GM19397 (cell line): ENCODE measurements around the gene NKRF.

ENCODE experiments used
- ATAC-seq: cut with Tn5 transposase; IDR thresholded peaks from one replicate; pipeline ENCODE4 v1.9.1; 2021; ENCODE audit warnings: mild to moderate bottlenecking, moderate library complexity; ENCODE audit not compliant: unreplicated experiment

The NKRF gene

DNA sequence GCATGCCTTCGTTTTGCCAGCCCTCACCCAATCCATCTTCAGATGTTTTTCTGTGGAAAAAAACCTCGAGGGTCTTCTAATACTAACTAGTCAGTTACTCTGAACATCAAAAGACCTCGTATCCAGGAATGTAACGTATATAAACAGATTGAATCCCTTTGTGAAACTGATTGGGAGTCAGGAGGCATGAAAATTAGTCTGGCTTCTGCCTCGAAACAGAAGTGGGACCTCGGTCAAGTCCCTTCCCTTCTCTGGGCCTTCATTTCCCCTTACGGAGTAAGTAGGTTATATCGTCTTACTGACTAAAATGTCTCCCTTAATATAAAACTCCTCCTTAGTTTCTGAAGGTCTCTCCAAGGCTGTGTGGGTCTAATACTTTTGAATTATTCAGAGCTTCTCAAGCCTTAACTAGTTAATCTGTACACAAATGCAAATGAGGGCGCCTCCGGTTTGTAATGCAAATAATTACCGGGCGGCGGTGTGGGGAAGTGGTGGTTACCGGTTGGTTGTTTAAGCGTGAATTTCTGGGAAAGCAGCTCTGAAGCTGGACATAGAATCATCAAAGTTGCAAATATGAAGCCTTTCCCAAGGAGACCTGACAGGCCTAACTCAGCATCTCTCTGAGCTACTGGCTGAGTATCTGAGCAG is 11.4 kb upstream of the NKRF start:
- no peak for ATAC-seq

DNA sequence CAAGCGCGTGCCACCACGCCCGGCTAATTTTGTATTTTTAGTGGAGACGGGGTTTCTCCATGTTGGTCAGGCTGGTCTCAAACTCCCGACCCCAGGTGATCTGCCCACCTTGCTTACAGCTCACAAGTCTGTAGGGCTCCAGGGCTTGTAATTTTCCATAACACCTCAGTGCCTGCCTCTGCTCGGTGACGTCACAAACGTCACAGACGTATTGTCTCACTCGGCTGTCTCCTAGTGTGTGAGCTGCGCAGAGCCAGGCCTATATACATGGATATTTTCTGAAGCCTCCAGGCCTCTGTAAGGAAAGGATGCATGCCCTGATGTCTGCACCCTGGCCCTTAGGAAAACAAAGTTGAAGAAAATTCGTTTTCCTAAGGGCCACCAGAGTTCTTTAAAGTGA is 8.6 kb upstream of the NKRF start:
- ATAC-seq = no peak

DNA sequence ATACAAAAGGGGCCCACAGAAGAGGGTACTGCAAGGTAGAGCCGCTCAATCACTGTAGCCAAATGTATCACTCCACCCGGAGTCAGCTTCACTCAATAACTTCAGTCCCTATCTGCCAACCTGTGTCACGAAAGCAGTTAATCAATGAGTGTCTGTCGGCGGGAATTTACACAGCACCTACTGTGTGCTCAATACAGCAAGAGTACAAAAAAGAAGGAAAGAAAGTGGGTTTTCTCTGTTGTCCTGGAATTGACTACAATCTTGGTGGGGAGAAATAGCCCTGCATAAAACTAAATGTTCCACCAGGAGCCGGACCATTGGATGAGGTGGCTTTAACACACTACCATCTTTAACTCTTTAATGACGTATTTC is 780 bp upstream of the NKRF start:
- ATAC-seq = no peak

DNA sequence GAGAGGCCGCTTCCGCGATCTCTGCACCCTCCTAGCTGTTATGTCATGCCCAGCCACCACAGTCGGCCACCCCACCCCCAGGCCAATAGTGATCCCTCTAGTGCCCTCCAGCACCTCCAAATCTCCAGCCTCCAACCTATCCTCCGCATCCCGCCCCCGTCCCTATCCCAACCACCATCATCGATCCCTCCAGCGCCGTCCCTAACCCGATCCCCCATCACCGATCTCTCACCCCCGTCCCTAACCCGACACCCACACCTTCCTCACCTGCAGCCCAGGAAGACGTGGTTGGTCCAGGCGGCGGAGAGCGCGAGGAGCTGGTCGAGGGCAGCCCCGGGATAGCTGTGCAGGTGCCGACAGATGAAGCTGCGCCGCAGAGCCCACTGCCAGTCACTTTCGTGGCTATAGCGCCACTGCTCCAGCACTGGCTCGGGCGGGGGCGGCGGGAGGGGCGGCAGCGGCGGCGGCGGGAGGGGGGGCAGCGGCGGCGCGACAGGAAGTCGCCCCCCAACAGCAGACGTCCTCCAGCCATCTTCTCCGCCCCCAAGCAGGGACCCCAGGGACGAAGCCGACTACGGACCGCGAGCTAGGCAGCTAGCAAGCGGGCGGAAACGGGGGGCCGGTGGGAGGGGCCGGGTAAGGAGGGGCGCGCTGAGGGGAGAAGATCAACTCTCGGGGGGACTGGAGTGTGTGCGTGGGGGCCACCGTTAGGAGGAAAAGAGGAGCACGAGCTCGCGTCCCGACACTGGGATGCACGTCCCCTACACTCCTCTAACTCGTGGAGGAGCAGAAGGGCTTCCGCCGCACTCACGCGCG is 552 bp downstream of the NKRF start:
- ATAC-seq = peak; percentile 44

DNA sequence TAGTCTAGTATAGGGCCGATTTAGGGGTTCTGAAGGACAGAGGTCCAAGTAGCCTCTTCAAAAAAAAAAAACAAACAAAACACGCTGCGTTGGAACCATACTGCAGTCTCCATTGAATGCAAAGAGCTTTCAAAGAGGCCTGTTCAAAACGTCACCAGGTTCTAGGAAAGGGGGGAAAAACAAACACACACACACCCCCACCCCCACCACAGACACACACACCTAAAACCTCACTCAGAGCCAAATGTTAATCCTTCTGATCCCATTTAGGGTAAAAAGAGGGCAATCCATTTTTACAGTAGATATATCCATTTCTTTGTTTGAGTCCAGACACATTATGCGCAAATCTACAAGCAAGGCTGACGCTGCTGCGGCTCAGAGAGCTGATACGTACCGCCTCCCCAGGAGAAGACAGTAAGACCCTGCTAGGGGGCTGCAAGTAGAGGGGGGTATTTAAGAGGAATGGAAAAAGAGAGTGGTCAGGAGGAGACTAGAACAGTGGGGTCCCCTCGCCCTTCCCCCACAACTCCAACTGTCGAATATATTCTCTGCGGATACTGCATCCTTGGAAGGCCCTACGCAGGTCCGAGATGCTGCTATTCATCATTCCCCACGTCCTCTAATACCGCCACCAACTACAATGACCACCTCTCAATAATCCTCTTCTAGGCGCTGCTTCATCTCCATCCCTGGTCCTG is 1.3 kb downstream of the NKRF start:
- ATAC-seq = no peak

DNA sequence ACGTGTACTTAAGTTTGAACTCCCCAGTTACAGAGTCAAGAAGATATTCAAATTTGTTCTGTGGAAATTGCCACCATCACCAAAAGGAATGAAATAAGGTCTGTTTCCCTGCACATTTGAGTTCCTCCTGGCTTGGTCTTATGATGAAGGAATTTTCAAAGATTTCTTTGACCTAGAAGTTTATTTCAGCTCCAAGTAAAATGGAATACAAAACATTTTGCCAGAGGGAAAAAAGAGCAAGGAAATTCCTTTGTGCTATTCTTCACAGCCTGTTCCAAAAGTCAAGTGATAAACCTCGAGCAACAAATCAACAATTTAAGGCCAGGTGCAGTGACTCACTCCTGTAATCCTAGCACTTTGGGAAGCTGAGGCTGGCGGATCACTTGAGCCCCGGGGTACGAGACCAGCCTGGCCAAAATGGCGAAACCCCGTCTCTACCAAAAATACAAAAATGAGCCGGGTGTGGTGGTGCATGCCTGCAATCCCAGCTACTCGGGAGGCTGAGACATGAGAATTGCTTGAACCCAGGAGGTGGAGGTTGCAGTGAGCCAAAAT is 3.4 kb downstream of the NKRF start:
- no peak for ATAC-seq

DNA sequence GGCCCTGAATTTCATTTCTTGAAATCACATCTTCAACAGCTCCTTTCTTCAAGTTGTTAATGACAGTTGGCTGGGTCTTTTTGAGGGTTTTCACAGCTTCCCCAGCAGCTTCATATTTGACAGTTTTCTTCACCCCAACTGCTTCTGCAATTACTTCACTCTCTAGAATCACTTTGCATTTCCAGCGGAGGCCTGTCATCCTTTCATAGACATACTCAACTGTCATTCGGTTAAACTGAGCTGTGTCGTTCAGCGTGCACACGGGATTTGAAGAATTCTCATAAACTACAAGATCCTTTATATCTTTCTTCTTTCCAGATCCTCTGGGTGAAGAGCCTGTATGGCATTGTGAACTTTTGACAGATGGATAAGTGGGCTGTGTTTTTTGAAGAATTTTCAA is 16.4 kb downstream of the NKRF start:
- ATAC-seq = no peak

DNA sequence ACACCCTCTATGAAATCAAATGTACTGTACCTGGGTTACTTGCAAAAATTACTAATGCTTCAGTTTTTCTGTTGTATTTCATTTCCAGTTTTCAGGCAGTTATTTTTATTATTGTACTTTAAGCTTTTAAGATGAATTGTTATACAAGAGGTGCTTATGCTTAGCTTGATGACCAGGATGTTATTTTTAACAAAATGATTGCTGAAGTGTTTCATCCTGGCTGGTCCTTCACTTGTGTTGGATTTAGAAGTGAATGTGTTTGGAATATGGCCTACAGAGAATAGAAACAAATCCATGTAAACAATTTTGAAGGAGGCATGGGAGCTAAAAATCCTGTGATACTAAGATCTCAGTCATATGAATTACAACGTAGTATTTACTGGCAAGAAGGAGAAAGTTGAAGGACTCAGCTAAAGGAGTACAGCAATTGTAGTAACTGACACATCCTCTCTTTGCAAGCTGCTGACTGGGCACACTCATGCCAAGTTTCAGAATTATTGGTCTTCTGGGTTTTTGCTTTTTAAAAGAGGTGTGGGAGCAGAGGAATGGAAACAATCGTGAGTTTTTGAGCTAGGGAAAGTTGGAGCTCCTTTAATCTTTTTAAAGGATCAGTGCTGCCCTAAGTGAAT is 22.7 kb downstream of the NKRF start:
- no peak for ATAC-seq

DNA sequence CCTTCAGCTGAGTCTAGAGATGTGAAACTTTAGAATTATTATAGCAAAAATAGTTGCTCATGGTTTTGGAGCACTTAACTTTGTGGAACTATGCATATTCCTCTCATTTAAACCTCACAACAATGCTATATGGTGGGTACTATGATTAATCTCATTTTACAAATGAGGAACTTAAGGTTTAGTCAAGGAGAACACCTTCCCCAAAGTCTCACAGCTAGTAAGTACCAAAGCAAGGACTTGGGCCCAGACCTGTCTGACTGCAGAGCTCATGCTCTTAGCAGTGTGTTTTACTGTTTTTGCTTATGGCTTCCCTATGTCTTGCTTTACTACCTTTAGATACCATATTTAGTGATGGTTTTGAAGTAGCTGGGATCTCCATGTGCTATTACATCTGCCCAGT is 26.8 kb downstream of the NKRF start:
- ATAC-seq = no peak

DNA sequence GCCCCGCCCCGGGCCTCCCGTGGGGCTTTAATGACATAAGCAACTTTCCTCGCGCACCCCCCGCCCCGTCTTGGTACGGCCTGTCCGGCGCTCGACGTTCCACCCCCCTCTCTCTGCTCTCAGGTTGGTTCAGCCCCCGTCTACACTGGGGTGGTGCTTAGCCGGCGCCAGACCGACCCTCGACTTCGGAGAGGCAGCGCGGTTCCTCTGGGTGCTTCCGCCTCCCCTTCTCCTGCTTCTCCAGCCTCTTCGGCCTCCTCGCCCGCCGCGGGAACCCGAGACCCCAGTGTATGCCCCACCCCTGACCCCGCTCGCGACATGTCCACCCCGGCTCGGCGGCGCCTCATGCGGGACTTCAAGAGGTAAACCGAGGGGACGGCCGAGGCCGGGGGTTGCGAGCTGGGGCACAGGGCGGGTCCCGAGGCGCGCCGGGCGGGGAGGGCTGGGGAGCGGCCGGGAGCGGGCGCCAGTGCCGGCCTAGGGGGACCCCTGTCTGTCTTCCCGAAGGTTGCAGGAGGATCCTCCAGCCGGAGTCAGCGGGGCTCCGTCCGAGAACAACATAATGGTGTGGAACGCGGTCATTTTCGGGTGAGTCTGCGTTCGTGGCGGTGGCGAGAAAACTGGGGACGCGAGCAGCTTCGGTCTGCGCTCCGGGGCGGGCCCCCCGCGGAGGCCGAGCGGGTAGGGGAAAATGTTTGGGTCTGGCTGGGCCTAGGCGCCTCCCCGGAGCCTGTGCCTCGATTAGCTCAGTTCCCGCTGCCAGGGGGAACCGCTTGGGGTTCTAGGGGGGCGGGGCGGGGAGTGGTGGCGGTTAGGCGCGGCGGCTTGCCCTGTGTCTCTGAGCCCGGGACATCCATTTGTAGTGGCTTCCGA is 31.6 kb downstream of the NKRF start, which contains the start of gene UBE2A:
TSS of gene UBE2A (plus strand) at position 170 of the 873 bp plus-strand sequence. CDS start at position 319, 149 bp downstream.
- peak; percentile 85 for ATAC-seq

DNA sequence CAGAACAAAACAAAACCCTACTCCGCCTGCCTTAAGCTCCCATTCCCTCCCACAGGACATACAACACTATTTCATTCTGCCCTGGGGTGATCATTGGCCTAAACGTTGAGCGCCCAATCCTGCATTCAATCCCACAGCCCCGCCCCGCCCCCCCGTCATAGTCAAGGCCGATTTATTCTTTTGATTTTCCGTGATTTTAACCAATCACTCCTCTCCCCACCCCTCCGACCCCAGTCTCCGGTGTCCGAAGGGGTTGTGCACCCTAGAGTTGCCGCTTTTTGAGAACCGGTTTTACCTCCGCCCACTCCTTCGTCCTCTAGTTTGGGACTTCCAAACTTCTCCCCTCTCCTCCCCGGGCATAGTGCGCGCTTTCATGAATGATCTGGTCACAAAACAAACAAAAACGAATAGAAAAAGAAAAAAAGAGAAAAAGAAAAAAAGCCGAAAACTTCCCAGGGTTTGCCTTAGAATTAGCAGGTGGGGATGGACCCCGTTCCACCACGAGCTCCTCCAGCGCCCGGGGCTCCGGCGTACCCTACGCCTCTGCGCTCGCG is 32.3 kb downstream of the NKRF start:
- ATAC-seq = peak; percentile 7

DNA sequence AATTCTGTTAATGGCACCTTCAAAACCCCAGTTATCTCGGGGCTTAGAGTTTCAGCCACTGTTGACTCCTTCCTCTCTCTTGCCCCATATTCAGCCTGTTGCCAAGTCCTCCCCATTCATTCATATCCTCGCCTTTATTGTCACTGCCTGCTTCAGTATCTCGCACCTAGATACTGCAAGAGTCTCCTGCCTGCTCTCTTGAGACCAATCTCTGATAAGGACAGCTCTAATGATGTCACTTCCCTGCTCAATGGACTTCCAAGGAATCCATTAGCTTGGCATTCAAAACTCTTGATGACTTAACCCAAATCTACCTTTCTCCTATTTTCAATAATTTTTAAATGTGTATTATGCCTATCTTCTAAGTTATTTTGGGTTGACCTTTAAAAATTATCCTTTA is 33.0 kb downstream of the NKRF start:
- ATAC-seq = no peak

DNA sequence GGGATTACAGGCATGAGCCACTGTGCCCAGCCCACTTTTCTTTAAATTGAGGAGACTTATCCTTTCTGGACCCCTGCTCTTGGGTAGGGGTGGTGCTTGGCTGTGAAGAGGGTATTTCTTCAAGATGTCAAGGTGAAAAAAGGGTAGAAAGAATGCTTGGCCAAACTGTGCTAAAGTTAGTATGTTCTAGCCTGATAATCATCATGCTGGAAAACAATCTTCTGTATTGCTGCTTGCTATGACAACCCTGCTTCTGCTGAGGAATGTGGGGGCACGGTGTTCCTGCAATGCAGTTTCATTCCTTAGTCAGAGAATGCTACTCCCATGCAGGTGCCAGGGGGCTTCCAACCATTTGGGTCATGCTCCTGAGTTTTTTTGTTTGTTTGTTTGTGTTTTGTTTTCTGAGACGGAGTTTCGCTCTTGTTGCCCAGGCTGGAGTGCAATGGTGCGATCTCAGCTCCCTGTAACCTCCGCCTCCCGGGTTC is 35.8 kb downstream of the NKRF start:
- no peak for ATAC-seq

DNA sequence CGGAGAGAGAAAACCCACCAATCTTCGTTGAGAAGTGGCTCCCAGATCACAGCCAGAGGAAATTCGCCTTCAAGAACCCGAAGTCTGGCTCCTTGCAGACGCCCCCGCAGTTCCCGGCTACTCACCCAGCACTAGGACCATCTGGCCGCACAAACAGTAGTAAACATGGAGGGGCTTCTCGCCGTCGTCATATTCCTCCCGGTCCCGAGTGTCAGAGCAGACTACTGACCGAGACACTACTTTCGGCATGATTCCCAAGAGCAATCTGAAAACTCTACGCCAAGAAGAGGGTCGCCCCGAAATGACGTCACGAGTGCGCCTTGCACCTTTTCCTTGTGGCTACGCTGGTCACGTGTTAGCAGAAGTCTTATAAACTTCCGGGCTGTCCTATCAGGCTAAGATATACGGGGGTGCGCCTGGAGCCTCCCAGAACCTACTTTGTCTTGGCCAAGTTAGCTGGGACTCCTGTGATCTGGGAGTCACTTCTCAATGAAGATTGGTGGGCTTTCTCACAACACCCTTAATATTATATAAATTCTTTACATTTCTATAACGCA is 41.0 kb downstream of the NKRF start, which contains the start of gene STEEP1:
TSS of gene STEEP1 (minus strand) at position 303 of the 557 bp plus-strand sequence. CDS start at position 249, 54 bp downstream.
- peak; percentile 96 for ATAC-seq

DNA sequence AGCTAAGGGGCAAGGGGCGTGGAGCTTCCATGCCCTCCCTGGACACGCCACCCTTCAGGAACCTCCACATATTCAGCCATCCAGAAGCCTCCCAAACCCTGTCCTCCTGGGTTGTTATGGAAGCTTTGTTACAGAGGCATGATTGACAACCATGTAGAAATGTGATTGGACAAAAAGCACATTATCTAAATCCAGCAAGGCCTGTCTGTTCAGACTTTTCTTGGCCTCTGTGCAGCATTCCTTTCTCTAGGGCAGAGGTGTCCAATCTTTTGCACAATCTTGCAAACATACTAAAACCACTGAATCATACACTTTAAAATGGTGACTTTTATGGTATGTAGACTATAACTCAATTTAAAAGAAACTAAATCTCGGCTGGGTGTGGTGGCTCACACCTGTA is 53.7 kb downstream of the NKRF start:
- no peak for ATAC-seq

DNA sequence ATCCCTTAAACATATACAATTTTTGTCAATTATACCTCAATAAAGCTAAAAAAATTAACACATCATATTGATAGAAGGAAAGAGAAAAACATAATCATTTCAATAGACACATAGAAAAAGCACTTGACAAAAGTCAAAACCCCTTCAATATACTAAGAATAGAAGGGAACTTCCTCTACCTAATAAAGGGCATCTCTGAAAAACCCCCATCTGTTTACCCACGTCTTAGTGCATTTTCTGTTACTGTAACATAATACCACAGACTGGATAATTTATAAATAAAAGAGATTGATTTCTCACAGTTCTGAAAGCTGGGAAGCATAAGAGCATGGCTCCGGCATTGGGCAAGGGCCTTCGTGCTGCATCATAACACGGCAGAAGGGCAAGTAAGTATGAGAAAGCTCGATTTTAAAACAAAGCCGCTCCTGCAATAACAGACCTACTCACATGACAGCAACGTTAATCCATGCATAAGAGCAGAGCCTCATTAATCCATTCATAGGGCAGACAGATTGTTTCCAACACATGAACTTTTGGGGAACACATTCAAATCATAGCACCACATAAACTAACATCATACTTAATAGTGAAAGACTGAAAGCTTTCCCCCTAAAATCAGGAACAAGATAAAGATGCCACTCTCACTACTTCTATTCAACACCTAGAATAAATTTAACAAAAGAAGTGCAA is 56.8 kb downstream of the NKRF start:
- no peak for ATAC-seq

DNA sequence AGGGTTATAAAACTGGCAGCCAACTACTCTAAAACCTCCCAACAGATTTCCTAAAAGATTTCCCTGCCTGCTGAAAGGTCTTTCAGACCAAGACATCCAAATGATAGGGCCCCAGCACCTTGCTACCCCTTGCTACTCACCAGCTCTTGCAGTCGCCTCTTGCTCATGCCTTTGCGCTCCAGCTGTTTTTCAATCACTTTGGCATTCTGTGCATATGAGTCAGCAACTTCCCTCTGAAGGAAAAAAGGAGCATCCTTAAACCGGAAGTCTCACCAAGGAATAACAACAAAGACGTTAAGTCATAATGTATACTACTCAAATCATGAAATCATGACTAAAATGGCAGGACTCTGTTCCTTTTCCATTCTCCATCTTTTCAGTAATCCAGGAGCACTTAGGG is 65.0 kb downstream of the NKRF start:
- ATAC-seq = no peak

DNA sequence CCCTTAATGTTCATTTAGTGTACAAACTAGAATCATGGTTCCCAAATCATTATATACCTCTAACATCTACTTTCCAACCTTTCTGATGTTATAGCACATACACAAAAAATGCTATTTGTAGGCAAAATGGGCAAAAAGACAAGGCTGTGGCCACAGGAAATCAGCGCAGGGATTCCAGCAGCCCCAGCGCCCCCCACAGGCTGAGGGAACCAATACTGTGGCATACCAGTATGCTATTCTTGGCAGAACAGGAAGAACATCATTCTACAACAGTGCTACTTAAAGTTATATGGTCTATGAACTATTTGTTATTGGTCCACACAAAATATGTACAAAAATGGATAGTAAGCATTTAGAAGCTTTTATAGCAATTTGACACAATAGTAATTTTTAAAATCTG is 66.4 kb downstream of the NKRF start:
- ATAC-seq = no peak
